SKM-1 (cell line): Measurements from ENCODE around the gene NR2F6.
"Not testable (repeated sequence)": the region's sequence is repeated elsewhere in the genome, so short reads cannot be mapped to it uniquely, and the experiment has no call there.

Source experiments
- DNase-seq: peaks from one replicate; lab custom pipeline; 2025; ENCODE audit not compliant: unreplicated experiment; lab: John Stamatoyannopoulos, UW

The NR2F6 gene

DNA sequence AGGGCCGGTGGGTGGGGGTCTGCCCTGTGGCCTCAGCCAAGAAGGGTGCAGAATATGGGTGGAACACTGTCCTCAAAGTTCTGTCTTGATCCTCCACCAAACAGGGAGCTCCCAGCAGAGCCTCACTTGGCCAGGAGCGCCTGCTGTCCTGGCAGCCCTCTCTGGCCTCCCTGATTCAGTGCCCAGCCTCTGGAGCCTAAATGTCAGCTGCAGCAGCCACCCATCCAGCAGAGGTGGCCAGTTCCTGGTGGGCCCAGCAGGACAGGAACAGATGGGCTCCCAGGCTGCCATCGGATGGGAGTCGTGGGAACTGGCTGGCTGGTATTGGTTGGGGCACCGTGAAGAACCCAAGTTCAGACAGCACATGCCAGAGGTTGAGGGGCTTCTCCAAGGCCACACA lies 32.4 kb downstream of the NR2F6 start:
- no peak for DNase-seq

- DNase-seq = no peak
These were observed 33.9 kb downstream of the NR2F6 start for GRCh38 chr19:17211547-17212446.

DNA sequence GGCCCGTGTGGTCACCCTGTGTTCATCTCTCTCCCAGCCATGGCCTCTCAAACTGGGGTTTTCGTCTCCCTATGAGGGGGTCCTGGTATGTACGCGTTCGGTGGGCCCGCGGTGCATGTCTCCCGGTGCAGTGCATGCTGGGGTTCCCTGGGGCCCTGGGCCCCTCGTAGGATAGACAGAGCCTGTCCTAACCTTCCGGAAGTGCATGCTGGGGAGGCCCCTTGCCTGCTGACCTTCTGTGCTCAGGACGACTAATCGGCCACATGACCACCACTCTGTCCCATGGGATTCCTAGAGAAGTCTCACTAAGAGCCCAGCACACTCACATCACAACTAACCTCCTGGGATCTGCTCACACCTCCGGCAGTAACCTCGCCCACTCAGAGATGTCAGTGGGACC lies 35.4 kb downstream of the NR2F6 start:
- no peak for DNase-seq

GRCh38 chr19:17209126-17210036 lies 36.3 kb downstream of the NR2F6 start:
- no peak for DNase-seq

GRCh38 chr19:17206736-17207581 lies 38.8 kb downstream of the NR2F6 start:
- no peak for DNase-seq

DNA sequence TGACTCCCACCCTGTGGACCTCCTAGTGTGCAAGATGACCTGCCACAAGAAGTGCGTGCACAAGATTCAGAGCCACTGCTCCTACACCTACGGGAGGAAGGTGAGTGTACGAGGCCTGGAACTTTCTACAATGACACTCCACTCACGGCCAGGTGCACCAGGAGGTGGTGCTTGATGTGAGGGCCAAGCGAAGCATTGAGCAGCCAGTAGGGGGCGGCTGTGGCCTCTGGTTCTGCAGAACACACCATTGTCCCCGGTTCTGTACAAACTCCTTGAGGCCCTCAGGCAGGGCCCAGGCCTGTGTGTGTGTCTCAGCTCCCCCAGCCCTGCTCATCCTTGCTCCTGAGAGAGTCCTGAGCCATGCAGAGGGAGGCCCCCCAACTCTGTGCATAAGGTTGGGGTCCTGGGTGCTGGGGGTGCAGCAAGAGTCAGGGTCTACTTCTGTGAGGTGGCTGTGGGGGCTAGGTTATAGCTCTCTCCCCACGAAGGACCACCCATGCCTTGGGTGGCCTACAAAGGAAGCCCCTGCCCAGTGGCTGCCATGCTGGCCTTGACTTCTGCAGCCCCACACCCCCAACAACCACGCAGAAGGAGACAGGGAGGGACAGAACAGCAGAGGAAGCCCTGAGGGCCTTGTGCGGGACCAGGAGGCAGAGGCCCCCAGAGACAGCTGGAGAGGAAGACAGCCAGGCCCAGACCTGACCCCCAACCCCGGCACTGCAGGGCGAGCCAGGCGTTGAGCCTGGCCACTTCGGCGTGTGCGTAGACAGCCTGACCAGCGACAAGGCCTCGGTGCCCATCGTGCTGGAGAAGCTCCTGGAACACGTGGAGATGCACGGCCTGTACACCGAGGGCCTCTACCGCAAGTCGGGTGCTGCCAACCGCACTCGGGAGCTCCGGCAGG lies 40.2 kb downstream of the NR2F6 start:
- DNase-seq = peak; percentile 11

DNA sequence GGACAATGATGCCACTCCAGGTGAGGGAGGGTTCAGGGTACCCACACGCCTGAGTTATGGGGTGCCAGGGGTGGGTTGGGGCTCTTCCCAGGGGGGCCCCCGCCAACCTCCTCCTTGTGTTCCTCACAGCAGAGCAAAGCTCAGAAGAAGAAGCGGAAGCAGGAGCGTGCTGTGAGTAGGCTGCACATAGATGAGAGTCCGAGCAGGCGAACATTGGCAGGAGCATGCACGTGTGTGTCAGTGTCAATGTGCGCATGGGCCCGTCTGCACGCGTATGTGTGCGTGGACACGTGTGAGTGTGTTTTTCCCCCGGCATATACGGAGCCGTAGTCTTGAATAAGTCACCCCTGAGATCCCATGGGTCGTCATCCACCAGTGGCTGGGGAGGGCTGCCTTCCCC lies 43.0 kb downstream of the NR2F6 start:
- no peak for DNase-seq

DNA sequence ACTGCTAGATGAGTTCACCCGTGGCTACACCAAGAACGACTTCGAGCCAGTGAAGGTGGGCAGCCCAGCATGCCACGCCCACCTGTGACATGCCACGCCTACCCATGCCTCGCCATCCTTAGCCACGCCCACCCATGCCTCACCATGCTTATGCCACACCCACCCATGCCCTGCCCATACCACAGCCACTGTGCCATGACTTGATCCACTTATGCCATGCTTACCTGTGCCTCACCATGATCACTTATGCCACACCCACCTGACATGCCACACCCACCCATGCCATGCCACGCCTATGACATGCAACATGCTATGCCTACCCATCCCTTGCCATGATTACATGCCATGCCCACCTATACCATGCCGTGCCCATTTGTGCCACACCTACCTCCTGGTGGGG lies 43.5 kb downstream of the NR2F6 start:
- DNase-seq = no peak

DNA sequence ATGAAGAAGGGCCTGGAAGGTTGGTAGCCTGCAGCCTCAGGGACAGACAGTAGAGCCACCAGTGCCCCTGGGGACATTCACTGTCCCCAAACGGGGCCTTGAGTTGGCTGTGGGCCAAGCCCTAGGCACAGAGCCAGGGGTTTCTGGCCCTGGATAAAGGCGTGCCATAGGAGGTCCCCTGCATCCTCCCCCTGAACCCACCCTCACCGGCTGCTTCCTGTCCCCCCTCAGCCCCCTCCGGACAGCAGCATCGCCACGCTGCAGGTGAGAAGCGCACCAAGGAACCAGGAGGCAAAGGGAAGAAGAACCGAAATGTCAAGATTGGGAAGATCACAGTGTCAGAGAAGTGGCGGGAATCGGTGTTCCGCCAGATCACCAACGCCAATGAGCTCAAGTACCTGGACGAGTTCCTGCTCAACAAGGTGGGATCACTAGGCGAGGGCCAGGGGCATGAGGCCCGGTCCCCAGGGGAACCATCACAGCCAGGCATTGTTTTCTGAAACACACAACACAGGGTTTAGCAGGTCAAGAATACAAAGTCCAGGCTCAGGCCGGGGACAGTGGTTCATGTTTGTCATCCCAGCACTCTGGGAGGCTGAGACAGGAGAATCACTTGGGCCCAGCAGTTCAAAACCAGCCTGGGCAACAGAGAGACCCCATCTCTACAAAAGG lies 45.2 kb downstream of the NR2F6 start:
- no peak for DNase-seq

DNA sequence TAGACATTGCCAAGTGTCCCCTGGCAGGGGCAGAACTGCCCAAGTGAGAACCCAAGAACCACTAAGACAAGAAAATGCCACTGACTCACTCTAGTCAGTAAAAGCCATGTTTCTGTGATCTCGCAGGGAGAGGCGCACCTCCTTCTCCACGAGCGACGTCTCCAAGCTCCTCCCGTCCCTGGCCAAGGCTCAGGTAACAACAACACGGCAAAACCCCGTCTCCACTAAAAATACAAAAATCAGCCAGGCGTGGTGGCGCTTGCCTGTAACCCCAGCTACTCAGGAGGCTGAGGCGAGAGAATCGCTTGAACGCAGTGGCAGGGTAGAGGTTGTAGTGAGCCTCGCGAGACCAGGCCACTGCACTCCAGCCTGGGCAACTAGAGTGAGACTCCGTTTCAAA lies 48.1 kb downstream of the NR2F6 start:
- no peak for DNase-seq

DNA sequence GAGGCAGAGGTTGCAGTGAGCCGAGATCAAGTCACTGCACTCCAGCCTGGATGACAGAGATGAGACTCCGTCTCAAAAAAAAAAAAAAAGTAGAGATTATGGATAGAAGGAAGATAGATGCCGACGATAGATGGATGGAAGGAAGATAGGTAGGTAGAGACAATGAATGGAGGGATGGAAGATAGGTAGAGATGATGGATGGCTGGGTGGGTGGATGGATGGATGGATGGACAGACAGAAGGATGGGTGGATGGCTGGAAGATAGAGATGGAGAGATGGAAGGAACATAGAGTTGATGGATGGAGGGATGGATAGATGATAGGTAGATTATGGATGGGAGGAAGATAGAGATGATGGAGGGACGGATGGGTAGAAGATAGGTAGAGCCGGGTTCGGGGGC lies 49.1 kb downstream of the NR2F6 start:
- DNase-seq = no peak

- no peak for DNase-seq
These were observed 50.6 kb downstream of the NR2F6 start for GRCh38 chr19:17195106-17195505.

DNA sequence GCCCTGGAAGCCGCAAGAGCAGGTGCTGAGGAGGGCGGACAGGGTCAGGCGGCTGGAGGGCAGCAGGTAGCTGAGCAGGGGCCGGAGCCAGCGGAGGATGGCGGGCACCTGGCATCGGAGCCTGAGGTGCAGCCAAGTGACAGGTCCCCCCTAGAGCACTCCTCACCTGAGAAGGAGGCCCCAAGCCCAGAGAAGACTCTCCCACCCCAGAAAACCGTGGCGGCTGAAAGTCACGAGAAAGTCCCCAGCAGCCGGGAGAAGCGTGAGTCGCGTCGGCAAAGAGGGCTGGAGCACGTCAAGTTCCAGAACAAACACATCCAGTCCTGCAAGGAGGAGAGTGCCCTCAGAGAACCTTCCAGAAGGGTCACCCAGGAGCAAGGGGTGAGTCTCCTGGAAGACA lies 51.1 kb downstream of the NR2F6 start:
- DNase-seq = no peak

DNA sequence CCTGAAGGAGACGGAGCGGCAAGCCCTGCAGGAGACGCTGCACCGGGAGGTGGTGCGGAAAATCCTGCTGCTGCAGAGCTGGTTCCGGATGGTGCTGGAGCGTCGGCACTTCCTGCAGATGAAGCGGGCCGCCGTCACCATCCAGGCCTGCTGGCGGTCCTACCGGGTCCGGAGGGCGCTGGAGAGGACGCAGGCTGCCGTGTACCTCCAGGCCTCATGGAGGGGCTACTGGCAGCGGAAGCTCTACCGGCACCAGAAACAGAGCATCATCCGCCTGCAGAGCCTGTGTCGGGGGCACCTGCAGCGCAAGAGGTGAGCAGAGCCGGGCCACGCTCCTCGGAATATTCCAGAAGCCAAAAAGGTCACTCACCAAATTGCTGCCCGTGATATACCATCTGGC lies 53.0 kb downstream of the NR2F6 start:
- DNase-seq = no peak

- not testable (repeated sequence) for DNase-seq
These were observed 54.0 kb downstream of the NR2F6 start for GRCh38 chr19:17191736-17192135.

- no peak for DNase-seq
These were observed 60.1 kb downstream of the NR2F6 start for GRCh38 chr19:17185590-17185989.

- no peak for DNase-seq
These were observed 61.3 kb downstream of the NR2F6 start for GRCh38 chr19:17184371-17184841.

DNA sequence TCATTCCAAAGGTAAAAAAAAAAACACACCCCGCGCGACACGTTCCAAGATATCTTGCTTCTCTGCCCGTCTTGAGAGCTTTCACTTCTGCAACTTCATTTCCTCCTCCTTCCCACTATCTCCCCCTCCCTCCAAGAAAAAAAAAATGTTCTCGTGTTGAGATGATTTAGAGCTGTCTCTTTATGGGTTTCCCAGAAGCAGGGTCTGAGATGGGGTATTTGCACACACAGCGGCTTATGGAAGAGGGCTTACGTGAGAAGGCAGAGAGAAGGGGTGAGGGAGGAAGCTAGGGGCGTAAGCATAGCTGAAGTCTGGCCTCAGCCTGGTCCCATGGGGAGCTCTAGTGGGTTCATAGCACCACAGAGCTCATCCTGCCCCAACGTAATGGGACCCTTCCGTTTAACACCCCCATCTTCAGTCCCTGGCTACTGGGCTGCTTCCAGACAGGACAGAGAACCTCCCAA lies 61.8 kb downstream of the NR2F6 start:
- no peak for DNase-seq

DNA sequence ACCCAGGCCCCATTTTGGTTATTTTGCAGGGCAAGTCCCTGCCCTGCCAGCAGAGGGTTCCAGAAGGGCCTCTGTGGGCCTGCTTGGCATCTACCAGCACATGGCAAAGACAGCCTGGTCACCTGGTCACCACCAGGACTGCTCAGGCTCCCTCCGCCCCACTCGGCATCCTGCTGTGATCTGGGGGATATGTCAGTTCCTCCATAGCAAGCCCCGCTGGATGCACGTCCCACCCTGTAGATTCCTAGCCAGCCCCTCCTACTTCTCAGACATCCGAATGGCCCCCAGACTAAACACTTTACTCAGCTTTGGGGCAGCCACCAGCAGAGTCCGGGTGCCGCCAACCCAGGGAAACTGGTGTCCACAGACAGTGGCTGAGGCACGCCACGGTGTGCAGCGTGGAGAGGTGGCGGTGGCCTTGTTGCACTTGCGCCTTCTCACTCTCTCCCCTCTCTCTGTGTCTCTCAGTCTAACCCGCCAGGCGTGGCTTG lies 62.4 kb downstream of the NR2F6 start:
- DNase-seq = no peak
